ENCODE results near the gene SIRT6.
A peak's percentile ranks its signal among the peaks of the same experiment; 100 is the strongest.

The SIRT6 gene

GRCh38 chr19:4183967-4184717 is 1.8 kb upstream of the SIRT6 start (continued):
- TF ChIP-seq ZNF518A (tag by site-specific recombination; conservative IDR thresholded peaks at IDR 0.05; ENCODE audit: low read depth) (0 out of 2 replicates have a peak, but pooled peaks have one; percentile 18), ZNF704 (tag by site-specific recombination; IDR thresholded peaks at IDR 0.05) (no peak), ZNF777 (tag by site-specific recombination; IDR thresholded peaks at IDR 0.05; ENCODE audit: borderline replicate concordance) (no peak), ZNF292 (tag by site-specific recombination; IDR thresholded peaks at IDR 0.05; ENCODE audit: borderline replicate concordance, low read depth) (no peak), HIC1 (tag by site-specific recombination; IDR thresholded peaks at IDR 0.05) (peak; percentile 72), KLF1 (tag by site-specific recombination; IDR thresholded peaks at IDR 0.05) (no peak), ZNF529 (tag by site-specific recombination; IDR thresholded peaks at IDR 0.05; ENCODE audit: insufficient replicate concordance) (no peak), SP2 (tag by site-specific recombination; IDR thresholded peaks at IDR 0.05) (peak; percentile 31), ZNF510 (tag by site-specific recombination; IDR thresholded peaks at IDR 0.05; ENCODE audit: insufficient replicate concordance) (no peak), WT1 (tag by site-specific recombination; IDR thresholded peaks at IDR 0.05) (peak; percentile 66; the same call in 1 of the 2 replicates), YY2 (tag by site-specific recombination; IDR thresholded peaks at IDR 0.05) (no peak), ZNF580 (tag by site-specific recombination; IDR thresholded peaks at IDR 0.05) (no peak), KLF16 (tag by site-specific recombination; IDR thresholded peaks at IDR 0.05) (peak; percentile 39; the same call in 1 of the 2 replicates), ZNF10 (tag by site-specific recombination; IDR thresholded peaks at IDR 0.05) (no peak), EGR2 (tag by site-specific recombination; IDR thresholded peaks at IDR 0.05; ENCODE audit: low read depth) (peak; percentile 45; the same call in 1 of the 2 replicates), ZBTB10 (tag by site-specific recombination; IDR thresholded peaks at IDR 0.05) (peak; percentile 10; the same call in 1 of the 2 replicates), SALL2 (tag by site-specific recombination; IDR thresholded peaks at IDR 0.05; ENCODE audit: borderline replicate concordance) (no peak), ZNF521 (tag by site-specific recombination; IDR thresholded peaks at IDR 0.05) (no peak), ZNF600 (tag by site-specific recombination; IDR thresholded peaks at IDR 0.05) (peak; percentile 47; the same call in 1 of the 2 replicates), ZNF341 (tag by site-specific recombination; IDR thresholded peaks at IDR 0.05; ENCODE audit: low read depth) (0 out of 2 replicates have a peak, but pooled peaks have one; percentile 10), KLF17 (tag by site-specific recombination; IDR thresholded peaks at IDR 0.05) (peak; percentile 56; the same call in 1 of the 2 replicates), ZBTB26 (tag by site-specific recombination; optimal IDR thresholded peaks at IDR 0.05) (peak; percentile 13), ZNF645 (tag by site-specific recombination; IDR thresholded peaks at IDR 0.05) (no peak)

Measured in HEK293 (cell line).